Dendritic cell treated with granulocyte-macrophage colony-stimulating factor and Interleukin-4, amounts not matched to agents 40 ng/mL and 50 ng/mL, for 4 days (primary cell): ENCODE data around the gene ST6GAL1.
A peak's percentile ranks its signal among the peaks of the same experiment; 100 is the strongest.
"Not testable (repeated sequence)": the region's sequence is repeated elsewhere in the genome, so short reads cannot be mapped to it uniquely, and the experiment has no call there.

Source experiments
- H3K27ac Mint-ChIP-seq: one replicate; pipeline ENCODE4 v1.8.0; 2022; ENCODE audit warnings: mild to moderate bottlenecking, mixed read lengths
- H3K27me3 Mint-ChIP-seq: one replicate; pipeline ENCODE4 v1.8.0; 2022; ENCODE audit warnings: mild to moderate bottlenecking, mixed read lengths
- H3K36me3 Mint-ChIP-seq: one replicate; pipeline ENCODE4 v1.8.0; 2022; ENCODE audit warnings: low read depth, mixed read lengths
- H3K4me1 Mint-ChIP-seq: one replicate; pipeline ENCODE4 v1.8.0; 2022; ENCODE audit warnings: low read depth, mixed read lengths
- H3K4me3 Mint-ChIP-seq: one replicate; pipeline ENCODE4 v1.8.0; 2022; ENCODE audit warnings: mild to moderate bottlenecking, moderate library complexity, mixed read lengths
- H3K9me3 Mint-ChIP-seq: one replicate; pipeline ENCODE4 v1.8.0; 2022; ENCODE audit warnings: mixed read lengths
- intact Hi-C: fragments of 100-400 bp; cut with micrococcal nuclease; formaldehyde crosslinking; loops from one replicate; pipeline ENCODE4 v1.15.0; 2022

Gene ST6GAL1

GRCh38 chr3:186978712-186979111, 48.4 kb downstream of the ST6GAL1 start:
- intact Hi-C loops: no loop called here
- H3K27me3 Mint-ChIP-seq: no peaks in the 10 kb centered on the region
- no peak overlapping the region for H3K4me3 Mint-ChIP-seq
- H3K27ac Mint-ChIP-seq: no peak overlapping the region
- H3K36me3 Mint-ChIP-seq: peaks cover 100% of the 10 kb centered on the region
- H3K4me1 Mint-ChIP-seq: peaks cover 19% of the 10 kb centered on the region
- H3K9me3 Mint-ChIP-seq: no peaks in the 10 kb centered on the region

- no peak overlapping the region for H3K4me3 Mint-ChIP-seq
- H3K4me1 Mint-ChIP-seq: peaks cover 29% of the 10 kb centered on the region
- peaks cover 100% of the 10 kb centered on the region for H3K36me3 Mint-ChIP-seq
- no peaks in the 10 kb centered on the region for H3K9me3 Mint-ChIP-seq
- intact Hi-C loops: loop anchor here (10.0 kb wide), 1 partner anchor 55 kb away; no protein-coding TSS in a partner anchor
- no peaks in the 10 kb centered on the region for H3K27me3 Mint-ChIP-seq
- no peak overlapping the region for H3K27ac Mint-ChIP-seq
Measured at GRCh38 chr3:186979852-186980251, 49.5 kb downstream of the ST6GAL1 start.

GRCh38 chr3:186980989-186981388, 50.7 kb downstream of the ST6GAL1 start:
- intact Hi-C loops: loop anchor here (10.0 kb wide), 1 partner anchor 54 kb away; no protein-coding TSS in a partner anchor
- peaks cover 38% of the 10 kb centered on the region for H3K4me1 Mint-ChIP-seq
- peak overlapping the region; percentile 12 for H3K27ac Mint-ChIP-seq
- no peaks in the 10 kb centered on the region for H3K27me3 Mint-ChIP-seq
- no peak overlapping the region for H3K4me3 Mint-ChIP-seq
- peaks cover 91% of the 10 kb centered on the region for H3K36me3 Mint-ChIP-seq
- no peaks in the 10 kb centered on the region for H3K9me3 Mint-ChIP-seq

- Mint-ChIP-seq H3K36me3 (peaks cover 89% of the 10 kb centered on the region), H3K27me3 (no peaks in the 10 kb centered on the region), H3K9me3 (no peaks in the 10 kb centered on the region), H3K27ac (peak overlapping the region; percentile 10), H3K4me1 (peaks cover 55% of the 10 kb centered on the region), H3K4me3 (no peak overlapping the region)
- intact Hi-C loops: loop anchor here (10.0 kb wide), 1 partner anchor 51 kb away; no protein-coding TSS in a partner anchor
Measured at GRCh38 chr3:186983659-186984058, 53.3 kb downstream of the ST6GAL1 start.

GRCh38 chr3:186984064-186984463, 53.7 kb downstream of the ST6GAL1 start:
- peaks cover 59% of the 10 kb centered on the region for H3K4me1 Mint-ChIP-seq
- H3K36me3 Mint-ChIP-seq: peaks cover 89% of the 10 kb centered on the region
- H3K9me3 Mint-ChIP-seq: no peaks in the 10 kb centered on the region
- no peaks in the 10 kb centered on the region for H3K27me3 Mint-ChIP-seq
- intact Hi-C loops: loop anchor here (10.0 kb wide), 1 partner anchor 51 kb away; no protein-coding TSS in a partner anchor
- H3K27ac Mint-ChIP-seq: peak overlapping the region; percentile 66
- H3K4me3 Mint-ChIP-seq: no peak overlapping the region

GRCh38 chr3:186985661-186986364, 55.5 kb downstream of the ST6GAL1 start:
- H3K4me1 Mint-ChIP-seq: peaks cover 64% of the 10 kb centered on the region
- no peaks in the 10 kb centered on the region for H3K9me3 Mint-ChIP-seq
- intact Hi-C loops: loop anchor here (10.0 kb wide), 1 partner anchor 49 kb away; no protein-coding TSS in a partner anchor

GRCh38 chr3:186986406-186986805, 56.1 kb downstream of the ST6GAL1 start:
- Mint-ChIP-seq H3K27ac (peak overlapping the region; percentile 85), H3K4me3 (peak overlapping the region; percentile 17), H3K36me3 (peaks cover 89% of the 10 kb centered on the region), H3K9me3 (peaks cover 1% of the 10 kb centered on the region), H3K27me3 (no peaks in the 10 kb centered on the region), H3K4me1 (peaks cover 69% of the 10 kb centered on the region)
- intact Hi-C loops: loop anchor here (10.0 kb wide), 1 partner anchor 48 kb away; no protein-coding TSS in a partner anchor

More at GRCh38 chr3:186985661-186986364, 55.5 kb downstream of the ST6GAL1 start:
- peak overlapping the region; percentile 85 for H3K27ac Mint-ChIP-seq
- H3K36me3 Mint-ChIP-seq: peaks cover 89% of the 10 kb centered on the region
- peak overlapping the region; percentile 61 for H3K4me3 Mint-ChIP-seq
- no peaks in the 10 kb centered on the region for H3K27me3 Mint-ChIP-seq

GRCh38 chr3:186986816-186987215, 56.5 kb downstream of the ST6GAL1 start:
- Mint-ChIP-seq H3K4me3 (peak overlapping the region; percentile 17), H3K27me3 (no peaks in the 10 kb centered on the region), H3K9me3 (peaks cover 5% of the 10 kb centered on the region), H3K27ac (peak overlapping the region; percentile 85), H3K36me3 (peaks cover 89% of the 10 kb centered on the region), H3K4me1 (peaks cover 74% of the 10 kb centered on the region)
- intact Hi-C loops: loop anchor here (10.0 kb wide), 1 partner anchor 48 kb away; no protein-coding TSS in a partner anchor

GRCh38 chr3:186988806-186989205, 58.5 kb downstream of the ST6GAL1 start:
- intact Hi-C loops: loop anchor here (10.0 kb wide), 1 partner anchor 46 kb away; no protein-coding TSS in a partner anchor
- peaks cover 86% of the 10 kb centered on the region for H3K36me3 Mint-ChIP-seq
- H3K9me3 Mint-ChIP-seq: peaks cover 7% of the 10 kb centered on the region
- H3K27ac Mint-ChIP-seq: peak overlapping the region; percentile 40
- H3K27me3 Mint-ChIP-seq: no peaks in the 10 kb centered on the region
- peaks cover 68% of the 10 kb centered on the region for H3K4me1 Mint-ChIP-seq
- H3K4me3 Mint-ChIP-seq: no peak overlapping the region

- Mint-ChIP-seq H3K36me3 (peaks cover 86% of the 10 kb centered on the region), H3K4me3 (no peak overlapping the region), H3K27ac (peak overlapping the region; percentile 40), H3K27me3 (no peaks in the 10 kb centered on the region), H3K9me3 (peaks cover 7% of the 10 kb centered on the region), H3K4me1 (peaks cover 62% of the 10 kb centered on the region)
- intact Hi-C loops: loop anchor here (10.0 kb wide), 1 partner anchor 45 kb away; no protein-coding TSS in a partner anchor
Measured at GRCh38 chr3:186989429-186989828, 59.1 kb downstream of the ST6GAL1 start.

- H3K9me3 Mint-ChIP-seq: peaks cover 7% of the 10 kb centered on the region
- H3K4me3 Mint-ChIP-seq: no peak overlapping the region
- intact Hi-C loops: no loop called here
- no peaks in the 10 kb centered on the region for H3K27me3 Mint-ChIP-seq
- peaks cover 54% of the 10 kb centered on the region for H3K4me1 Mint-ChIP-seq
- no peak overlapping the region for H3K27ac Mint-ChIP-seq
- peaks cover 87% of the 10 kb centered on the region for H3K36me3 Mint-ChIP-seq
Measured at GRCh38 chr3:186990277-186990676, 60.0 kb downstream of the ST6GAL1 start.

GRCh38 chr3:186990878-186991308, 60.6 kb downstream of the ST6GAL1 start:
- H3K4me1 Mint-ChIP-seq: peaks cover 48% of the 10 kb centered on the region
- intact Hi-C loops: no loop called here
- peak overlapping the region; percentile 64 for H3K27ac Mint-ChIP-seq
- H3K4me3 Mint-ChIP-seq: no peak overlapping the region
- no peaks in the 10 kb centered on the region for H3K27me3 Mint-ChIP-seq
- H3K36me3 Mint-ChIP-seq: peaks cover 91% of the 10 kb centered on the region
- peaks cover 7% of the 10 kb centered on the region for H3K9me3 Mint-ChIP-seq

GRCh38 chr3:186991470-186991869, 61.1 kb downstream of the ST6GAL1 start:
- Mint-ChIP-seq H3K27ac (peak overlapping the region; percentile 64), H3K9me3 (peaks cover 7% of the 10 kb centered on the region), H3K27me3 (no peaks in the 10 kb centered on the region), H3K36me3 (peaks cover 94% of the 10 kb centered on the region), H3K4me1 (peaks cover 49% of the 10 kb centered on the region), H3K4me3 (no peak overlapping the region)
- intact Hi-C loops: no loop called here

- intact Hi-C loops, H3K4me3 Mint-ChIP-seq, H3K9me3 Mint-ChIP-seq, H3K27me3 Mint-ChIP-seq: not testable (repeated sequence)
- H3K36me3 Mint-ChIP-seq: peaks cover 94% of the 10 kb centered on the region
- peaks cover 49% of the 10 kb centered on the region for H3K4me1 Mint-ChIP-seq
- peak overlapping the region; percentile 64 for H3K27ac Mint-ChIP-seq
Measured at GRCh38 chr3:186992096-186992495, 61.8 kb downstream of the ST6GAL1 start.
